Epithelial cell of proximal tubule (primary cell): Measurements from ENCODE around the gene ARAP3. TPM values are rescaled to one million over a fixed set of nuclear protein-coding genes. Genes with fewer than 3 reads are reported as not detected.

Experiments used
- DNase-seq: peaks from one replicate; pipeline ENCODE4 v3.0.0-alpha.2; 2011; ENCODE audit warnings: low read depth
- H3K4me3 ChIP-seq: 2 replicates; pipeline ENCODE4 v1.5.1; 2011; ENCODE audit warnings: low read depth, mild to moderate bottlenecking, low read length
- CTCF ChIP-seq: conservative IDR thresholded peaks from 2 replicates; pipeline ENCODE4 v1.5.1; 2012; ENCODE audit warnings: low read depth, mild to moderate bottlenecking, low read length
- total RNA-seq: library from RNA; depleted of rRNA; stranded (reverse); fragments of >200 nt; gene quantifications from 2 replicates; pipeline ENCODE4 v1.2.3, GENCODE V29; 2015

Gene ARAP3
- total RNA-seq, 1 donor from 2014 or later: 11.3 TPM

- H3K4me3 ChIP-seq: peak overlapping the region; percentile 47
- peak; percentile 86 for TF ChIP-seq CTCF
Measured at GRCh38 chr5:141691867-141692532, 10.0 kb upstream of the ARAP3 start.

GRCh38 chr5:141691286-141691866 lies 9.3 kb upstream of the ARAP3 start:
- TF ChIP-seq CTCF: no peak
- DNase-seq: no peak
- no peak overlapping the region for H3K4me3 ChIP-seq

More at GRCh38 chr5:141691867-141692532, 10.0 kb upstream of the ARAP3 start:
- no peak for DNase-seq

GRCh38 chr5:141686648-141687416 lies 4.8 kb upstream of the ARAP3 start:
- no peak for TF ChIP-seq CTCF
- H3K4me3 ChIP-seq: no peak overlapping the region
- DNase-seq: no peak

GRCh38 chr5:141685591-141685990 lies 3.6 kb upstream of the ARAP3 start:
- no peak for DNase-seq
- TF ChIP-seq CTCF: no peak
- H3K4me3 ChIP-seq: no peak overlapping the region

GRCh38 chr5:141683596-141684141 lies 1.6 kb upstream of the ARAP3 start:
- no peak for TF ChIP-seq CTCF
- DNase-seq: no peak
- H3K4me3 ChIP-seq: no peak overlapping the region

GRCh38 chr5:141681295-141681694 lies 735 bp downstream of the ARAP3 start:
- DNase-seq: no peak
- TF ChIP-seq CTCF: no peak

More at GRCh38 chr5:141681295-141681694, 735 bp downstream of the ARAP3 start:
- H3K4me3 ChIP-seq: peak overlapping the region; percentile 37
